ENCODE data around the gene KCNC1.

KCNC1 gene

GRCh38 chr11:17738151-17738973 is 3.8 kb downstream of the KCNC1 start:
- TF ChIP-seq ZC3H10 (CRISPR knock-in tag; IDR thresholded peaks at IDR 0.05) (no peak), GLIS3 (CRISPR knock-in tag; IDR thresholded peaks at IDR 0.05) (no peak), ZNF8 (CRISPR knock-in tag; IDR thresholded peaks at IDR 0.05) (no peak), BACH2 (CRISPR knock-in tag; IDR thresholded peaks at IDR 0.05; ENCODE audit: borderline replicate concordance) (no peak), CSRNP3 (CRISPR knock-in tag; IDR thresholded peaks at IDR 0.05) (no peak), ZFP3 (CRISPR knock-in tag; IDR thresholded peaks at IDR 0.05) (no peak), TSHZ2 (CRISPR knock-in tag; IDR thresholded peaks at IDR 0.05) (no peak), ZNF565 (CRISPR knock-in tag; conservative IDR thresholded peaks at IDR 0.05; ENCODE audit: low read depth) (no peak), RARB (CRISPR knock-in tag; IDR thresholded peaks at IDR 0.05) (no peak), ARNTL (CRISPR knock-in tag; IDR thresholded peaks at IDR 0.05; ENCODE audit: borderline replicate concordance, low read depth) (no peak), PATZ1 (CRISPR knock-in tag; IDR thresholded peaks at IDR 0.05; ENCODE audit: borderline replicate concordance) (no peak), PPARA (CRISPR knock-in tag; IDR thresholded peaks at IDR 0.05; ENCODE audit: borderline replicate concordance) (no peak), TOX (CRISPR knock-in tag; IDR thresholded peaks at IDR 0.05; ENCODE audit: borderline replicate concordance) (no peak), SNAI2 (CRISPR knock-in tag; IDR thresholded peaks at IDR 0.05) (no peak), OSR1 (CRISPR knock-in tag; IDR thresholded peaks at IDR 0.05) (no peak), ESRRG (CRISPR knock-in tag; IDR thresholded peaks at IDR 0.05) (no peak), ZNF70 (CRISPR knock-in tag; IDR thresholded peaks at IDR 0.05) (no peak), TCF4 (CRISPR knock-in tag; IDR thresholded peaks at IDR 0.05; ENCODE audit: borderline replicate concordance) (no peak), ISL1 (CRISPR knock-in tag; IDR thresholded peaks at IDR 0.05) (no peak)
- no peak for ATAC-seq

DNA sequence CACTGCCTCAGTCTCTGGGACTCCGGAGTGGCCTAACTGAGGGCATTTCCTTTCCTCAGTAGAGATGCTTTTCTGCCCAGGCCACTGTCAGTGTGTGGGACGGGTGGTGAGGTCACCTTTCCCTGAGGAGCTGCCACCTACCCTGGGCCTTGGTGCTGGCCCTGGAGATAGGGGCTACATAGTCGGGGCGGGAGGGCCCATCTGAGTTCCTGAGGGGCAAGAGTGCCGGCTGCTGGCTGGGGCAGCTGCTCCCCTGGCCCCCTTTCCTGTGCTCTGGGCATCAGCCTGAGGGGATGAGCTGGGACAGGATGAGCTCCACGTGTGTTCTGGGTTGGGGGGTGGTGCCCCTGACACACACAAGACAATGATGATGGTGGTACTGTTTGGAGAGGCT is 5.4 kb downstream of the KCNC1 start:
- no peak for ATAC-seq
- TF ChIP-seq OSR1 (CRISPR knock-in tag; IDR thresholded peaks at IDR 0.05) (no peak), ARNTL (CRISPR knock-in tag; IDR thresholded peaks at IDR 0.05; ENCODE audit: borderline replicate concordance, low read depth) (no peak), CSRNP3 (CRISPR knock-in tag; IDR thresholded peaks at IDR 0.05) (no peak), TOX (CRISPR knock-in tag; IDR thresholded peaks at IDR 0.05; ENCODE audit: borderline replicate concordance) (no peak), ZFP30 (CRISPR knock-in tag; IDR thresholded peaks at IDR 0.05) (no peak), SNAI2 (CRISPR knock-in tag; IDR thresholded peaks at IDR 0.05) (no peak), CSDC2 (CRISPR knock-in tag; IDR thresholded peaks at IDR 0.05) (no peak), GLIS3 (CRISPR knock-in tag; IDR thresholded peaks at IDR 0.05) (no peak), RARB (CRISPR knock-in tag; IDR thresholded peaks at IDR 0.05) (no peak), TCF4 (CRISPR knock-in tag; IDR thresholded peaks at IDR 0.05; ENCODE audit: borderline replicate concordance) (no peak), TSHZ2 (CRISPR knock-in tag; IDR thresholded peaks at IDR 0.05) (no peak), ESRRG (CRISPR knock-in tag; IDR thresholded peaks at IDR 0.05) (no peak), ZNF565 (CRISPR knock-in tag; conservative IDR thresholded peaks at IDR 0.05; ENCODE audit: low read depth) (no peak)
